Liver (tissue), 3 donors: ENCODE measurements around the gene COL6A2.

ENCODE experiments used
- GABPA ChIP-seq, 2 donors: IDR thresholded peaks in 1 of 2; conservative IDR thresholded peaks in 1 of 2; 2 replicates each; pipeline ENCODE4 v1.6.1; 2016; ENCODE audit warnings: antibody characterized with exemption in 2 of 2, mild to moderate bottlenecking in 1 of 2, moderate library complexity in 1 of 2
- MAX ChIP-seq: IDR thresholded peaks from 2 replicates; pipeline ENCODE4 v1.6.1; 2016; ENCODE audit warnings: antibody characterized with exemption
- YY1 ChIP-seq: IDR thresholded peaks from 2 replicates; pipeline ENCODE4 v1.6.1; 2016; ENCODE audit warnings: antibody characterized with exemption, mild to moderate bottlenecking
- TF ChIP-seq, protein P1 (sequence below): fragments of 150-350 bp; IDR thresholded peaks from 2 replicates; pipeline ENCODE4 v1.5.1; 2017; ENCODE audit warnings: improper control_type of control experiment, low read depth, low read length; ENCODE audit not compliant: missing input control
- donor health status: healthy.
- donor health status: healthy.

- TF ChIP-seq, protein P1, sequence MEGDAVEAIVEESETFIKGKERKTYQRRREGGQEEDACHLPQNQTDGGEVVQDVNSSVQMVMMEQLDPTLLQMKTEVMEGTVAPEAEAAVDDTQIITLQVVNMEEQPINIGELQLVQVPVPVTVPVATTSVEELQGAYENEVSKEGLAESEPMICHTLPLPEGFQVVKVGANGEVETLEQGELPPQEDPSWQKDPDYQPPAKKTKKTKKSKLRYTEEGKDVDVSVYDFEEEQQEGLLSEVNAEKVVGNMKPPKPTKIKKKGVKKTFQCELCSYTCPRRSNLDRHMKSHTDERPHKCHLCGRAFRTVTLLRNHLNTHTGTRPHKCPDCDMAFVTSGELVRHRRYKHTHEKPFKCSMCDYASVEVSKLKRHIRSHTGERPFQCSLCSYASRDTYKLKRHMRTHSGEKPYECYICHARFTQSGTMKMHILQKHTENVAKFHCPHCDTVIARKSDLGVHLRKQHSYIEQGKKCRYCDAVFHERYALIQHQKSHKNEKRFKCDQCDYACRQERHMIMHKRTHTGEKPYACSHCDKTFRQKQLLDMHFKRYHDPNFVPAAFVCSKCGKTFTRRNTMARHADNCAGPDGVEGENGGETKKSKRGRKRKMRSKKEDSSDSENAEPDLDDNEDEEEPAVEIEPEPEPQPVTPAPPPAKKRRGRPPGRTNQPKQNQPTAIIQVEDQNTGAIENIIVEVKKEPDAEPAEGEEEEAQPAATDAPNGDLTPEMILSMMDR = no peak
- TF ChIP-seq MAX = no peak
- TF ChIP-seq GABPA (IDR thresholded peaks at IDR 0.05 in 1 of 2, conservative IDR thresholded peaks at IDR 0.05 in 1 of 2) = no peak
- no peak for TF ChIP-seq YY1
Measured at GRCh38 chr21:46081022-46081861, 16.7 kb upstream of the COL6A2 start.
